ENCODE measurements around the gene SSRP1.
"Not testable (repeated sequence)": the region's sequence is repeated elsewhere in the genome, so short reads cannot be mapped to it uniquely, and the experiment has no call there.

Gene SSRP1

GRCh38 chr11:57336856-57337255 is 1.2 kb upstream of the SSRP1 start:
- H3K9me3 Mint-ChIP-seq, DNase-seq, H3K27me3 Mint-ChIP-seq: not testable (repeated sequence)
- Mint-ChIP-seq H3K27ac (peak overlapping the region; percentile 99), H3K4me1 (ENCODE audit: low read depth) (peaks cover 38% of the 10 kb centered on the region), H3K4me3 (peak overlapping the region; percentile 98), H3K36me3 (ENCODE audit: low read depth) (peaks cover 37% of the 10 kb centered on the region)

- peak; percentile 45 for DNase-seq
- H3K4me3 Mint-ChIP-seq = peak overlapping the region; percentile 98
Measured at GRCh38 chr11:57336111-57336666, 497 bp upstream of the SSRP1 start.

DNA sequence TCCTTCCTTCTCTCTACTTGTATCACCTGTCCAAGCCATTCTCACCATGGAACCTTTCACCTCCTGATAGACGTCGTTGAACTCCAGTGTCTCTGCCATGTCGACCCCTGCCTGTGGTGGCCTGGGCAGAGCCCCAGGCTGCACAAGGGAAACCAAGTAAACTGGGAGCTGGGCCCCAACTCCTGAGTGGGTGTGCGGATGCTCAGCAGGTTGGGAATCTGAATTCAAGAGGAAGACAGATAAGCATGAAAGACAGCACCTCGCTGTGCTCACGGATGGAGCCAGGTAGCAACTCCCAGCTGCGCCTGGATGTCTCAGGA is 709 bp downstream of the SSRP1 start:
- Mint-ChIP-seq H3K27ac (peak overlapping the region; percentile 99), H3K9me3 (no peaks in the 10 kb centered on the region), H3K4me1 (ENCODE audit: low read depth) (peaks cover 56% of the 10 kb centered on the region), H3K36me3 (ENCODE audit: low read depth) (peaks cover 56% of the 10 kb centered on the region), H3K4me3 (peak overlapping the region; percentile 98), H3K27me3 (no peaks in the 10 kb centered on the region)
- no peak for DNase-seq

More at GRCh38 chr11:57336111-57336666, 497 bp upstream of the SSRP1 start:
- Mint-ChIP-seq H3K27me3 (no peaks in the 10 kb centered on the region), H3K27ac (peak overlapping the region; percentile 99), H3K4me1 (ENCODE audit: low read depth) (peaks cover 44% of the 10 kb centered on the region), H3K36me3 (ENCODE audit: low read depth) (peaks cover 44% of the 10 kb centered on the region), H3K9me3 (no peaks in the 10 kb centered on the region)

GRCh38 chr11:57332694-57333440 is 2.8 kb downstream of the SSRP1 start:
- peak overlapping the region; percentile 98 for H3K4me3 Mint-ChIP-seq
- peak overlapping the region; percentile 99 for H3K27ac Mint-ChIP-seq
- no peak for DNase-seq
- peaks cover 77% of the 10 kb centered on the region for H3K36me3 Mint-ChIP-seq (ENCODE audit: low read depth)
- H3K4me1 Mint-ChIP-seq (ENCODE audit: low read depth) = peaks cover 66% of the 10 kb centered on the region
- no peaks in the 10 kb centered on the region for H3K27me3 Mint-ChIP-seq
- no peaks in the 10 kb centered on the region for H3K9me3 Mint-ChIP-seq

DNA sequence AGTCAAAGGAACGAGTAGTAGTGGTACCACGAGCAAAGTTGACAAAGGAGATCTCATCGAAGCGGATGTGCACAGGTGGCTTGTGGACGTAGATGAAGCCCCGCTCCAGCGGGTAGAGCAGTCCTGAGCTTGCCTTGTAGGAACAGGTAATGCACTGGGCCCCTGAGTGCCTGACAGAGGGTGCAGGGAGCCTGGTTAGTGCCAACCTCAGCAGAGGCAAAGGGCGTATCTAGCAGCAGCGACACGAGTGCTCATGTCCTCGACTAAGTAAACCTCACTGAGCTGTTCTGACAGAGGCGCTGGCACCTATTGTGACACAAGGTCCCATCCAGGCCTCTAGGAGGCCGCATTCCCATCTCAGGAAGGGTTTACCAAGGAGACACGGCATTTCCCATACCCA is 4.0 kb downstream of the SSRP1 start:
- Mint-ChIP-seq H3K9me3 (no peaks in the 10 kb centered on the region), H3K27me3 (no peaks in the 10 kb centered on the region), H3K36me3 (ENCODE audit: low read depth) (peaks cover 88% of the 10 kb centered on the region), H3K4me3 (no peak overlapping the region), H3K4me1 (ENCODE audit: low read depth) (peaks cover 75% of the 10 kb centered on the region), H3K27ac (no peak overlapping the region)
- no peak for DNase-seq

GRCh38 chr11:57330029-57330428 is 5.7 kb downstream of the SSRP1 start:
- H3K4me3 Mint-ChIP-seq = no peak overlapping the region
- peaks cover 100% of the 10 kb centered on the region for H3K36me3 Mint-ChIP-seq (ENCODE audit: low read depth)
- no peaks in the 10 kb centered on the region for H3K27me3 Mint-ChIP-seq
- H3K9me3 Mint-ChIP-seq = no peaks in the 10 kb centered on the region
- DNase-seq = no peak
- peaks cover 82% of the 10 kb centered on the region for H3K4me1 Mint-ChIP-seq (ENCODE audit: low read depth)
- peak overlapping the region; percentile 77 for H3K27ac Mint-ChIP-seq

DNA sequence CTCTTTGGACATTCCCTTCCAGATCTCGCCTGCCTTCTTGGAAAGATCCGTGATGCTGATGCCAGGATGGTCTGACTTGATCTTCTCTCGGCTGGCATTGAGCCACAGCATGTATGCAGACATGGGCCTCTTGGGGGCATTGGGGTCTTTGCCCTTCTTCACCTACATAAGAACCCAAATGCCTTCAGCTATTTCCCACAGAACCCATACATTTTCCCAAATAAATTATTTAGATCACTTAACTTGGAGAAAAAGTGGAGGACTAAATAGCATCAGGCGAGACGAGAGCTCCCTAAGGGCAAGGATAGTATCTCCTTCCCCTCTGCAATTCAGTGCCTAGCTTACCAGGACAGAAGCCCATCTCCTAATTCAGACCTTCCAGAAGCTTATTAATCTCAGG is 8.0 kb downstream of the SSRP1 start:
- peaks cover 78% of the 10 kb centered on the region for H3K36me3 Mint-ChIP-seq (ENCODE audit: low read depth)
- peak overlapping the region; percentile 98 for H3K27ac Mint-ChIP-seq
- no peak overlapping the region for H3K4me3 Mint-ChIP-seq
- DNase-seq = no peak
- no peaks in the 10 kb centered on the region for H3K9me3 Mint-ChIP-seq
- no peaks in the 10 kb centered on the region for H3K27me3 Mint-ChIP-seq
- H3K4me1 Mint-ChIP-seq (ENCODE audit: low read depth) = peaks cover 76% of the 10 kb centered on the region

DNA sequence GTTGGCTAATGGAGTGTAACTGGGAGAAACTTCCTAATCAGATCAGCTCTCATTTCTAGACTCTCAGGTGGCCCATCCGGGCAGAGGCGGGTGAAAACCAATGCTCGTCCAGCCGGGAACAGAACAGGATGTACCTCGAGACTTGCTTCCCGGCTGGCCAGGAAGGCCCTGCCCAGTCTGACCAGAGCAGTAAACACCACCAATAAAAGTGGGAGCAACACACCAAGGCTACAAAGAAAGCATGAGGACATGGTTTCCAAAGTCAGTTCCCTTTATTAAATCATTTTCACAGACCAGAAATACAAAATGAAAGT is 10.0 kb downstream of the SSRP1 start:
- Mint-ChIP-seq H3K27me3 (no peaks in the 10 kb centered on the region), H3K9me3 (no peaks in the 10 kb centered on the region), H3K4me1 (ENCODE audit: low read depth) (peaks cover 73% of the 10 kb centered on the region), H3K36me3 (ENCODE audit: low read depth) (peaks cover 63% of the 10 kb centered on the region), H3K4me3 (peak overlapping the region; percentile 84), H3K27ac (peak overlapping the region; percentile 98)
- no peak for DNase-seq

GRCh38 chr11:57324886-57325734 is 10.6 kb downstream of the SSRP1 start, which contains the start of gene TNKS1BP1:
Gene TNKS1BP1 (minus strand): TSS chr11:57324952. CDS start chr11:57321885, 3,067 bp downstream.
- Mint-ChIP-seq H3K4me1 (ENCODE audit: low read depth) (peaks cover 67% of the 10 kb centered on the region), H3K27ac (peak within 1 kb of the TSS; percentile 98), H3K36me3 (ENCODE audit: low read depth) (peaks cover 60% of the 10 kb centered on the region)

GRCh38 chr11:57324154-57324885 is 11.4 kb downstream of the SSRP1 start:
- Mint-ChIP-seq H3K27me3 (no peaks in the 10 kb centered on the region), H3K9me3 (no peaks in the 10 kb centered on the region), H3K27ac (peak overlapping the region; percentile 90), H3K4me1 (ENCODE audit: low read depth) (peaks cover 61% of the 10 kb centered on the region), H3K4me3 (peak overlapping the region; percentile 84), H3K36me3 (ENCODE audit: low read depth) (peaks cover 55% of the 10 kb centered on the region)
- DNase-seq = peak; percentile 57

More at GRCh38 chr11:57324886-57325734, 10.6 kb downstream of the SSRP1 start, which contains the start of gene TNKS1BP1:
- peak; percentile 97 for DNase-seq
- H3K9me3 Mint-ChIP-seq = no peaks in the 10 kb centered on the region
- H3K27me3 Mint-ChIP-seq = no peaks in the 10 kb centered on the region
- peak within 1 kb of the TSS; percentile 84 for H3K4me3 Mint-ChIP-seq

GRCh38 chr11:57323855-57324153 is 11.9 kb downstream of the SSRP1 start:
- peak overlapping the region; percentile 90 for H3K27ac Mint-ChIP-seq
- no peaks in the 10 kb centered on the region for H3K9me3 Mint-ChIP-seq
- H3K36me3 Mint-ChIP-seq (ENCODE audit: low read depth) = peaks cover 53% of the 10 kb centered on the region
- no peak for DNase-seq
- H3K4me3 Mint-ChIP-seq = peak overlapping the region; percentile 82
- no peaks in the 10 kb centered on the region for H3K27me3 Mint-ChIP-seq
- H3K4me1 Mint-ChIP-seq (ENCODE audit: low read depth) = peaks cover 59% of the 10 kb centered on the region

DNA sequence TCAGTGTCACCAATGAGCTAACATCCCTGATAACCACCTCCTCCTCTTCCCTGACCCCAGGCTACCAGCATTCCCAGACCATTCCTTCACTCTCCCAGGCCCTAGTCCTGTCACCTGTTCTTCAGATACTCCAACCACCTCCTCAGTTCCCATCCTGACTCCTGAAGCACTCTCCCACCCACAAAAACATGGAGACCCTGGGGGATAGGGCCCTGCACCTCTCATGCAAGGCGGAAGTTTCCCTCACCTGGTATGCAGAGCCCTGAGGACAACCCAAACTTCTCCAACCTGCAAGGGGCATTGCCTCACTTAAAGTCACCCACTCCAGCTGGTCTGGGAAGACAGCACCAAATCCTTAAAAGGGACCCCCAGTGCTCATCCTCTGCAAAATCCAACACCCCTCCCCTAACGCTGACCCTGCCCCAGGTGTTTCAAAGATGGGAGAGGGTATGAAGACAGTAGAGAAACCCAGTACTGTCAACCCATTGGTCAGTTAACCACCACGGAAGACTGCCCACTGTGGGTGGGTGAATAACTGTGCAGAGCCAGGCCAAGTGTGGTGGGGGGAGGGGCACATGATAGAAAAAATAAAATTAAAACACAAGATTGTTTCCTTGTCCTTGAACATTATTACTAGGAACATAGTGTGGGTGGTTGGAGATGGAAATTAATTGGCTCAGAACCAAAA is 12.4 kb downstream of the SSRP1 start:
- Mint-ChIP-seq H3K9me3 (no peaks in the 10 kb centered on the region), H3K27me3 (no peaks in the 10 kb centered on the region), H3K4me3 (peak overlapping the region; percentile 82), H3K27ac (peak overlapping the region; percentile 90), H3K36me3 (ENCODE audit: low read depth) (peaks cover 48% of the 10 kb centered on the region), H3K4me1 (ENCODE audit: low read depth) (peaks cover 57% of the 10 kb centered on the region)
- no peak for DNase-seq

- peak overlapping the region; percentile 90 for H3K27ac Mint-ChIP-seq
Measured at GRCh38 chr11:57322256-57323166, 13.2 kb downstream of the SSRP1 start.

More at GRCh38 chr11:57322256-57323166, 13.2 kb downstream of the SSRP1 start:
- H3K27me3 Mint-ChIP-seq = no peaks in the 10 kb centered on the region
- H3K36me3 Mint-ChIP-seq (ENCODE audit: low read depth) = peaks cover 40% of the 10 kb centered on the region
- H3K9me3 Mint-ChIP-seq = no peaks in the 10 kb centered on the region
- peak overlapping the region; percentile 82 for H3K4me3 Mint-ChIP-seq
- no peak for DNase-seq
- peaks cover 53% of the 10 kb centered on the region for H3K4me1 Mint-ChIP-seq (ENCODE audit: low read depth)

All from activated T-cell treated with anti-CD3 and anti-CD28 coated beads, Interleukin-2, amount 50 U/mL, for 24 hours (primary cell).